Activated CD8-positive, alpha-beta memory T cell treated with anti-CD3 and anti-CD28 coated beads for 24 hours (primary cell): ENCODE data around the gene GBP3.
"Not testable (repeated sequence)": the region's sequence is repeated elsewhere in the genome, so short reads cannot be mapped to it uniquely, and the experiment has no call there.

Source experiments
- DNase-seq: peaks from one replicate; pipeline ENCODE4 v3.0.0-alpha.2; 2020

The GBP3 gene

GRCh38 chr1:88974616-88975172, 48.0 kb downstream of the GBP3 start:
- DNase-seq: not testable (repeated sequence)

GRCh38 chr1:88973520-88974137, 49.0 kb downstream of the GBP3 start:
- DNase-seq: no peak

- DNase-seq: no peak
Observed at GRCh38 chr1:88961647-88962275, 60.9 kb downstream of the GBP3 start.

GRCh38 chr1:88961081-88961480, 61.6 kb downstream of the GBP3 start:
- no peak for DNase-seq
